ENCODE results near the gene EYA4. TPM values are rescaled to one million over a fixed set of nuclear protein-coding genes. Genes with fewer than 3 reads are reported as not detected.
"Not testable (repeated sequence)": the region's sequence is repeated elsewhere in the genome, so short reads cannot be mapped to it uniquely, and the experiment has no call there.

Gene EYA4
- polyA plus RNA-seq, 12 donors, result 11.0 to 40.0 (median 22.6) TPM; not detected in 1

DNA sequence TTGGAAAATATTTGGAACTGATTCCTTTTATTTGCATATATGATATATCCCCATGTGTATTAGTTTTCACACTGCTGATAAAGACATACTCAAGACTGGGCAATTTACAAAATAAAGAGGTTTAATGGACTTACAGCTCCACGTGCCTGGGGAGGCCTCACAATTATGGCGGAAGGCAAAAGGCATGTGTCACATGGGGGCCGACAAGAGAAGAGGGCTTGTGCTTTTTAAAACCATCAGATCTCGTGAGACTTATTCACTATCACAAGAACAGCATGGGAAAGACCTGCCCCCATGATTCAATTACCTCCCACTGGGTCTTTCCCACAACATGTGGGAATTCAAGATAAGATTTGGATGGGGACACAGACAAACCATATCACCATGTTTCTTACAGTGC lies 156.4 kb downstream of the EYA4 start:
- DNase-seq, result not testable (repeated sequence)

DNA sequence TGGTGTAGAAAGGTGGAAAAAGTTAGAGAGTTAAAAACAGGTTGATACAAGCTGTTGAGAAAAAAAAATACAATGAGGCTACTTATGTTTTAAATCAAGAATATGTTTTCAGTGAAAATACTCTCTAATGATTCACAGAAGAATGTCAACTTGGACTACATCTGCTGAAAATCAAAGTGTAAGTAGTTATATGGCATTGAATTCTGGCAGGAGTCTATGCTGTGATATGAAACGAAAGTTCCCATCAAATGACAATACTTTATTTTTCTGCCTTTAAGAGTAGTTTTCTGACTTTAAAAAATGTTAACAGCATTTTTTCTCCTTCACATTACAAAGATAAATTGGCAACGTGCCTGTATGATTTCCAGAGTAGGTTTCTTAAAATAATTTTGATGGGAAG lies 158.3 kb downstream of the EYA4 start:
- no peak for DNase-seq

DNA sequence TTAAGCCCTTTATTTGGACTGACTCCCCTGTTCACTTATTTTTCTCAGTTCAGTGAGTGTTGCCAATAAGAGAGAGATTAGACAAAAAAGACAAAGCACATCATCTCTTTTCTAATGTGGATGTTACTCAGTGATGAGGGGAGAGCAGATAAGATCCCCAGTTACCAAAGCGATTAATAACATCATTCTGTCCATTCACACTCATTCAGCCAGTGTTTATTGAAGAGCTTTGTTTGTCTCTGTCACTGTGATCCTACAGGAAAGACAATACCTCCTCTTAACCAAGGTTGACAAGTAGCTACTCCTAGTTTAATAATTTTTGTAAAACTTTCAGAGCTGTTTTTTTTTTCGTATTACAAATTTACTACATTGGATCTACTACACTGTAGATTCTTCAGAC lies 163.0 kb downstream of the EYA4 start:
- no peak for DNase-seq

GRCh38 chr6:133404728-133405127 lies 163.6 kb downstream of the EYA4 start:
- no peak for DNase-seq

GRCh38 chr6:133407320-133408100 lies 166.4 kb downstream of the EYA4 start:
- no peak for DNase-seq

GRCh38 chr6:133408132-133408531 lies 167.0 kb downstream of the EYA4 start:
- DNase-seq, result no peak

- no peak for DNase-seq
Measured at GRCh38 chr6:133408543-133408942, 167.4 kb downstream of the EYA4 start.

- DNase-seq, result no peak
Measured at GRCh38 chr6:133410638-133411435, 169.7 kb downstream of the EYA4 start.

DNA sequence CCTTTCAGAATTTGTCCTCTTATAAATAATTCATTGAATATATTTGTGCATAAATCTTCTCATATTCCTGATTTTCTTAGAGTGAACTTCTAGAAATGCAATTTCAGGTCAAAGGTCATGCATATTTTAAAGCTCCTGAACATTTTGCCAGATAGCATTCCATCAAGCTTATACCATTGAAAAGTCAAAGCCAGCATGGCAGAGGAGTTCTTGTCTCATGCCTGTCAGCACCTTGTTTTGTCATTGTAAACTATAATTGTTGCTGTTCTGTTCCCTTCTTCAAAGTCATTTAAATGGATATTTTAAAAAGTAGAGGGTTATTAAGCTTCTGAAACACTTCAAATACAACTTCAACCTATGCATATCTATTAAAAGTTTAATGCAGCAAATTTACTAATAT lies 170.6 kb downstream of the EYA4 start:
- no peak for DNase-seq

DNA sequence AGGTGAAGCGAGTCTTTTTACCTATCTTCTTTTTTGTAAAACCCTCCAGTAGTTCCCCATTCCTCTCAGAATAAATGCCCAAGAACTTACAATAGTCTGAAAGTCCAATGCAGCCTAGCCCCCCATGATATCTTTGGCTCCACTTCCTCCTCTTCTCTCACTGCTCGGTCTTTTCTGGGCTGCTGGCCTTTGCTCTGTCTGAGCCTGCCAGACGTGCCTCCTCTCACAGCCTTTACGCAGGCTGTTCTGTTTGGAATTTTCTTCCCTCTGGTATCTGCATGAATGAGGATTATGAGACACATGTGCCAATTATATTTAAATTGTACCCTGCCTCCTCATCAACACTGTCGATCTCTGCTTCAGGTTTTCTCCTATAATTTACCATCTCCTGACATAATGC lies 174.1 kb downstream of the EYA4 start:
- no peak for DNase-seq

GRCh38 chr6:133418108-133418507 lies 177.0 kb downstream of the EYA4 start:
- no peak for DNase-seq

GRCh38 chr6:133423242-133423641 lies 182.1 kb downstream of the EYA4 start:
- no peak for DNase-seq

DNA sequence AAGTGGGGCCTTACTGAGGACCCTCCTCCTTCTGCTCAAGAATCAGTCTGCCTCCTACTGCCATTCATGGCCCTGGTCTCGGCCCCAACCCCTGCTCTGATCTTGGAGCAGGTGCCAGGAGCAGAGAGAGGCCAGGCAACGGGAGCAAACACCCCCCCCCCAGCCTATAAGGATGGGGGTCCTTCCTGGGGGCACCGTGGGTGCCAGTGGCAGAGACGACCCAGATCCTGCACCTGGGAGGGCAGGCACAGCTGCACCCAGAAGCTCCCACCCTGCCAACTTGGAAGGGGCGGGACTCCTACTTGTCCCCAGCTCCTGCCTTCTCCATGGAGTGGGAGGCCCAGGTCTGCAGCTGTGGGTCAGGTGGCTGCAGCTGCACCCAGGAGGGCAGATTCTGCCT lies 183.2 kb downstream of the EYA4 start:
- DNase-seq, result no peak

- DNase-seq, result no peak
Measured at GRCh38 chr6:133426038-133426437, 184.9 kb downstream of the EYA4 start.

GRCh38 chr6:133428295-133428694 lies 187.1 kb downstream of the EYA4 start:
- DNase-seq, result no peak

- DNase-seq, result no peak
Measured at GRCh38 chr6:133430530-133430929, 189.4 kb downstream of the EYA4 start.

DNA sequence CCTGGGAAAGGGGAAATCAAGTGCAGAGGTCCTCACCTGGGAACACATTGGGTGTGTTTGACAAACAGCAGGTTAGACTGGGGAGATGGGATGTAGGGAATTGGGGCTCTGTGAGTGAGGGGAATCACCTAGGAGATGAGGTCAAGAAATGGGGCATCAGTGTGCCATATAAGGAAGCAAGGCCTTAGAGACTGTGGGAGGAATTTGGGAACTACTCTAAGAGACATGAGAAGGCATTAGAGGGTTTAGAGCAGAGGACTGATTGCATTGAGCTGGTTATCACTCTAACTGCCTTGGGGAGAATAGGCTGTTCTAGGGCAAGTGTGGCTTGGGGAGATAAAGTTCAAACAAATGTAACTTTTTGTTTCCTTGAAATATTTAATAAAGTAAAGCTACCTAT lies 189.9 kb downstream of the EYA4 start:
- no peak for DNase-seq

DNA sequence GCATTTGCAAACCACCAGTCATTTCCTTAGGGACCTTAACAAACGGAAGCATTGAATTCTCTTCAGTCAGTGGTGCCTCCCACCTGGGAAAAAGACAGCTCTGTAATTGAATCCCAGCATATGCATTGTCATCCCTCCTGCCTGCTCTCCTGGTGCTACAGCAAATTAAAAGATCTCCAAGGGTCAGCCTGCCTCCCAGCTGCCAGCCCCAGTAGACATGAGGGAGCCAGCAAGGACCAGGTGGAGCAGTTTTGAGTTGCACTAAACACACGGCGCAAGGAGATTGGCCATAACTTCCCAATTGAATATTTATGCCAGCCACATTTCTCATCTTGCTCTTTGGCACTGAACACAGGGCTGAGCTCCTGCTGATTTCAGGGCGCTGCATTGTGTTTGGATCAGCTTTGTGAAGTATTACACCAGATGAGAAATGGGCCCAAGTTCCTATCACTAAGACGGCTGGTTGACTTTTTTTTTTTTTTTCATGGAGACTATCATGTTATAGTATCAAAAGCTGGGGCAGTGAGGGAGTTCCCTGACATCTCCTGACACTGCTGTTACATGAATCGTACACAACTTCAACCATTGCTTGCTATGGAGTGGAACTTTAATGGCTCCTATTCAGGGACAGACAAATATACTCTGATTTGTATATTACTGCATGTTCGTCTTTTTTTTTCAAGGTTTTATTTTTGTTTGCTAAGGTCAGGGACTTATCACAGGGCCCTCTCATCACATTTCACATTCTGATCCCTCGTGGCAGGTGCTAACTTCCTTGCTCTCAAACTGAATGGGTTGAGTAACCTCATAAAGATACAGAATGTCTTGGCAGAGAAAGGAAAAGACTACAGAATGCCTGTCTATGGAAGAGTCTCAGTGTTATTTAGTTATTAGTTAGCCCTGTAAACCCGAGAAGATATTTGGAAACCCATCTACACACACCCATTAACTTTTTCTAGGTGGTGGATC lies 191.1 kb downstream of the EYA4 start:
- peak; percentile 10 for DNase-seq

- no peak for DNase-seq
Measured at GRCh38 chr6:133435065-133435728, 194.0 kb downstream of the EYA4 start.

- DNase-seq, result no peak
Measured at GRCh38 chr6:133436652-133437051, 195.5 kb downstream of the EYA4 start.

DNA sequence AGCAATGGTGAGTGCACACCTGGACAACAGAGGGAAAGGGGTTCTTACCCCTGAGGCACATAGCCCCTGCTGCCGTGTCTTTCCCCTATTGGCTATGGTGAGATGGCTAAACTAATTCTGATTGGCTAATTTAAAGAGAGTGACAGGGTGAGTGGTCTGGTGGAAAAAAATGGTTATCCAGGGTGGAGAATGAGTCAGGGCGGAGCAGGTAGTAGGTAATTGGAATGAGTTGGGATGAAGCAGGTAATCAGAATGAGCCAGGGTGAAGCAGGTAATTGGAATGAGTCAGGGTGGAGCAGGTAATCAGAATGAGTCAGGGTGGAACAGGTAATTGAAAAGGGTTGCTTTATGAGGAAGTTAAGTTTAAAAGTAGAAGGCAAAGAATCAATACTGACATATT lies 200.3 kb downstream of the EYA4 start:
- no peak for DNase-seq

DNA sequence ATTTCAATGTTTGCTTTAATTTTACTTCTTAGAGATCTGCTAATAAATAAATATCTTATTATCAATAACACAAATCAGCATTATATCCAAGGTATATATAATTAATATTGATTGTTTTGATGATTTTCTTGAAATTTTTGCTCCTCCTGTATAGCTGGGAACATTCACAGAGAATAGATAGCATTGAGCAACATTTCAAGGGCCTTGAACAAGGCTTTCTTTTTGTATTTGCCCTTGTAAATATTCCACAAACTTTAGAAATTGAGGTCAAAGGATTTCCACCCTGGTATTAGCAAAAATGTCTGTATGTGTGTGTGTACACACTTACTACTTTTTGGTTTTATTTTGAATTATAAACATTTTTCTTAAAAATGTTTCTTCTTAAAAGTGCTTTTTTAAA lies 205.6 kb downstream of the EYA4 start:
- DNase-seq, result no peak
